ENCODE measurements around the gene ZFR2.
"Not testable (repeated sequence)": the region's sequence is repeated elsewhere in the genome, so short reads cannot be mapped to it uniquely, and the experiment has no call there.

The ZFR2 gene

DNA sequence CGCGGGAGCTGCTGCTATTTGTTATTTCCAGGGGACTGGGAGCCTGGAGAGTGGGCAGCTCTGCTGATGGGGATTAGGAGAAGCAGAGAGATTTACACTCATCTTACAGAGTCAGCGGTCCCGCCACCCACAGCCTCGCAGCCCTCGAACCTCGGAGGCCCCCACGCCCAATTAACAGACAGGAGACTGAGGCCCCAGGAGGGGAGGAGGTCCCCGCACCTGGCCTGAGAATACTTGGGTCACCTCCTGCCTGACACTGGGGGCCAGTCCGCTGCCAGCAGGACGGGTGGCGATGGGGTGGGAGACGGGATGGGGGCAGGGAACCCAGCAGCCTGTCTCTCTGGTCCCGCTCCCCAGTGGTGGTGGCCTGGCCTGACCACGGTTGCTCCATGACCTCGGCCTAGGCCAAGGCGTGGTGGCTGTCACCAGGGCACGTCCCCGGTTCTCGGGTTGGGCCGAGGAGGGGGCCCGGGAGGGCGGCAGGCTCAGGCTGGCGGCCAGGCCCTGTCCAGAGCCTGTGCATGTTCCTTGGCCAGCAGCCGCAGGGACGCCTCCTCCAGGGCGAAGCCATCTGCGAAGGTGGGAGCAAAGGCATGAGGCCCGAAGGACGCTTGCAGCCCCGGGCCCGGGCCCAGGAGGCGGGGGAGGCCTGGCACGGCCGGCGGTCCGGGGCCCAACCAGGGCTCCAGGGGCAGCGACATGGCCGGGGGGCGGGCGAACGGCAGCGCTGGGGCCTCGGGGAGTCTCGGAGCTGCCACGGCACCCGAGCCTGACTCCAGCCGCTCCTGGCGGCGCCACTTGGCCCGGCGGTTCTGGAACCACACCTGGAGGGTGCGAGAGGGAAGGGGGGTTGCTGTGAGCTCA is 98.5 kb downstream of the ZFR2 start:
- no peak for DNase-seq

DNA sequence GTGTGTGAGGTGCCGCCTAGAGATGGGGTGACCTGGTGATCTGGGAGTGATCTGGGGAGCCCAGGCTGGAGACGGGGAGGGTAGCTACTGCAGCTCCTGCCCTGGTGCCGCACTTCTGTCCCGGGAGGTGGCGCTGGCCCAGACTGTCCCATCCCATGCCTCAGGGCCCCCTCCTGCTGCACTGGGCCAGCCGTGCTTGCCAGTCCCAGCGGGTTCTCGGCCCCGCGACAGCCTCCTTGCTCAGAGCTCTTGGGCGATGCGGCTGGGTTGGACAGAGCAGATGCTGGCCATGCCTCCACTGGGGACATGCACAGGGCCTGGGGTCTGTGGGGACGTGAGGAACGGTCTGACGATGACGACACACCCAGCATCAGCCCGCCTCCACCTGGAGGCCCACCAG is 99.3 kb downstream of the ZFR2 start:
- no peak for DNase-seq

DNA sequence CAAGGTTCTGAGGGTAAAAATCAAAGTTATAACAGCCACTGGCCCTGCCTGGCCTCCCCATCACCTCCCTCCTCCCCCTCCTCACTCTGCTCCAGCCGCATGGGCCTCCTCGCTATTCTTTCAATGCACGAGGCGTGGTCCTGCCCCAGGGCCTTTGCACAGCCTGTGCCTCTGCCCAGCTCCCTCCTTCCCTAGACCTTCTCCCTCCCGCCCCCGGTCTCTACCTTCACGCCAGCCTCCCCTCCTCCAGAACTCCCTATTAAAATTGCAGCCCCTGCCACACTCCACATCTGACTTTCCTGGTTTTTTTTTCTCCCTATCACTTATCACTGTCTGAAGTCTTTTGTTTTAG is 100.1 kb downstream of the ZFR2 start:
- no peak for DNase-seq

DNA sequence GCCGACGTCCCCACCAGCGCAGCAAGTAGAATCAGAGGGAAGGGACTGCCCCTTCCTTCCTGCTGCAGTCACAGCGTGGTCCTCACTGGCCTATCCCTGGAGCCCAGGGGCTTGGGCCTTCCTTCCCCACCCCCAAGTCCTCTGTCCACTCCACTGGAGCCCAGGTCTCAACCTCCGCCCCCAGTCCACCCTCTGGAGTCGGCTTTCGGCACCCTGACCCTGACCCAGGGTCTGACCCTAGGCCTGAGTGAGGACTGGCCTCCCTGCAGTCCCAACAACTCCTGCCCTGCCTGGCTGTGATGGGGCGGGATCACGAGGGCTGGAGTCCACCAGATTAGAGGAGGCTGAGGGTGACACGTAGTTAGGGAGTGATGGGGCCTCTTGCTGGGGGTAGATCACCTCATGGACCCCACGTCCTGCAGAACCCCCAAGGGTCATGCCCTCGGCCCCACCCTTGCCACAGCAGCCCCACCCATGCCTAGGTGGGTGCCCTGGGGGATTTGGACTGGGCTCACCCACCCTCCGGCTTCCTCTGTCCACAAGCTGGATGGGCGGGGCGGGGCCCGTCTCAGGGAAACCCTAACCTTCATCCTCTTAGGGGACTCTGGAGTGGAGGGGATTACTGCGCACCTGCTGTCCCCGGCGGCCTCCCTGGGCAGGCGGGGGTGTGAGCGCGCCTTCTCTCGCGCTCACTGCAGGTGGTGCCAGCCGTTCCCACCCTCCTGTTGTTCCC is 100.7 kb downstream of the ZFR2 start:
- DNase-seq: no peak

DNA sequence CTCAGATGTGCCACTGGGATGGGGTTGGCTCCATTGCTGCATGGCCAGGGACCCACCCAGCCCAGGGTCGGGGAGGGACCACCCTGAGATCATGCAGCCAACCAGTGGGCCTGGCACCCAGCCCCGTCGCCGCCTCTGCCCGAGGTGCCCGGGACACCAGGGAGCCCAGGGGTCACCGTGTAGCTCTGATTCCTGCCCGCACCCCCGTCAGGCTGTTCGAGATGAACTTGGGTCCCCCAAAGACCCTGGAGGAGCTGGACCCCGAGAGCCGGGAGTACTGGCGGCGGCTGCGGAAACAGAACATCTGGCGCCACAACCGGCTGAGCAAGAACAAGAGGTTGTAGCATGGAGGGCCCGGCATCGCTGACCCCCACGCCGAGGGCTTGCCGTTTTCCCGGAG is 101.8 kb downstream of the ZFR2 start:
- no peak for DNase-seq

DNA sequence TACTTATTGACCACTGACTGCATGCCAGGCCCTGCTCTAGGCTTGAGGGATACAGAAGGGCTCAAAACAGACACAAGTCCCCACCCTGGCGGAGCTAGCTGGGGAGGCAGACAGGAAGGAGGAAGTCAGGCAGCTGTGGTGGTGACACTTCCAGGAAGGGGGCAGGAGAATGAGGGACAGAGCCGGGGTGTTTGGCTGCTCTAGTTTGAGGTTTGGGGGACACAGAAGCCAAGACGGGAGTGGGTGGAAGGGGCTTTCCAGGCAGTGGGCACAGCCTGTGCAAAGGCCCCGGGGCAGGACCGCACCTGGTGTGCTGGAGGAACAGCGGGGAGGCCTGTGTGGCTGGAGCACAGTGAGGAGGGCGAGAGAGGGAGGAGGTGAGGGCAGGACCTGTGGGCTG is 102.3 kb downstream of the ZFR2 start:
- no peak for DNase-seq

DNA sequence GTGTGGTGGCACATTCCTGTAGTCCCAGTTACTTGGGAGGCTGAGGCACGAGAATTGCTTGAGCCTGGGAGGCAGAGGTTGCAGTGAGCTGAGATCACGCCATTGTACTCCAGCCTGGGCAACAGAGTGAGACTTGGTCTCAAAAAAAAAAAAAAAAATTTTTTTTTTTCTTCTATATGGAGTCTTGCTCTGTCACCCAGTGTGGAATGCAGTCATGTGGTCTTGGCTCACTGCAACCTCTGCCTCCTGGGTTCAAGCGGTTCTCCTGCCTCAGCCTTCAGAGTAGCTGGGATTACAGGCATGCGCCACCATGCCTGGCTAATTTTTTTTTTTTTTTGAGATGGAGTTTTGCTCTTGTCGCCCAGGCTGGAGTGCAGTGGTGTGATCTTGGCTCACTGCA is 103.1 kb downstream of the ZFR2 start:
- not testable (repeated sequence) for DNase-seq

DNA sequence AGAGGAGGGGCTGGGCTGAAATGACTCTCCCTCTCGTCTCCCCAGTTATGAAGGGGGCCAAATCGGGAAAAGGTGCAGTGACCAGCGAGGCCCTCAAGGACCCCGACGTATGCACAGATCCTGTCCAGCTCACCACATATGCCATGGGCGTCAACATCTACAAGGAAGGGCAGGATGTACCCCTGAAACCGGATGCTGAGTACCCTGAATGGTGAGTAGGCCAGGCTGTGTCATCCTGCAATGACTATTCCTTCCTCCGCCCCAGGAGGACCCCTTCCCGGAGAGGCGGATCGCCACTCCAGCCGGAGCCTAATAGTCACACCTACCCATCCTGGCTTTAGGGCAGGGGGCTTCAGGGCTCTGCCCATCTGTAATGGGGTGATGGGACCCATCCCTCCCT is 103.7 kb downstream of the ZFR2 start:
- DNase-seq: no peak

DNA sequence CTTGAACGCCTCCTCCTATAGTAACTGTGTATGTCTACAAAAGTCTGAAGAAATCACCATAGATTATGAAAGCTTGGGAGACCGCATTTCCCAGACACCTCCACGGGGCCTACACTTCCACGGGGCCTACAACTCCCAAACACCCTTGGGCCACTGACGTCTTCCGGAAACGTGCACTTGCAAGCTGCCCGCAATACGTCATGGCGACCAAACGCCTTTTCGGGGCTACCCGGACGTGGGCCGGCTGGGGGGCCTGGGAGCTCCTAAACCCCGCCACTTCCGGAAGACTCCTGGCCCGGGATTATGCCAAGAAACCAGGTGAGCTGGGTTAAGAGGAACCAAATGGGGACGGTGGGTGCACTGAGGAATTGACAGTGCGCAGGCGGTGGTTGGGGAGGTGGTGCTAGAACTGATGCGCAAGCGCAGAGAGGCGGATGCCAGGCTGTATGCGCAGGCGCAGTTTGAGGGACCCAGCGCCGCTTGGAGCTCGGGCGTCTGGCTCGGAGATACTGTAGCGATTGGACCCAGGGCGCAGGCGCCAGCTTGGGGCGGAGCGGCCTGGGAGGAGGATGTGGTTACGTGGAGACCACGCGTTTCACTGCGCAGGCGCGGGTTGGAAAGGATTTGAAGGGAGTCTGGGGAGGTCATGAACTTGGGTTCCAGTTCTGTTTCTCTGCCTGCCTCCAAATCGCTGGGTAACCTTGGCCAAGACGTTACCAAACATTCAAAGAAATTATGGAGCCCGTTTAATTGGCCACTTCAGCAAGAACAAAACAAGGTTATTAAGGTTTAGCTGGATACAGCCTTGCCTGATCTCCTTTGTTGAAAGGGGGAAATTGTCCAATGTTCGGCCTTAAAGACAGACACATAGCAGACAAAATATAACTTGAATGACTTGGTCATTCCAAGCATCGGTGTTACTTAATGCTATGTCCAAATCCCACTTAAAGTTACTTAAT is 106.1 kb downstream of the ZFR2 start, which contains the start of gene MRPL54:
Gene MRPL54, plus strand, starts transcription at position 182 of the 959 bp plus-strand sequence. Its CDS starts 19 bp downstream, at position 201.
- DNase-seq: peak; percentile 94 to 95

DNA sequence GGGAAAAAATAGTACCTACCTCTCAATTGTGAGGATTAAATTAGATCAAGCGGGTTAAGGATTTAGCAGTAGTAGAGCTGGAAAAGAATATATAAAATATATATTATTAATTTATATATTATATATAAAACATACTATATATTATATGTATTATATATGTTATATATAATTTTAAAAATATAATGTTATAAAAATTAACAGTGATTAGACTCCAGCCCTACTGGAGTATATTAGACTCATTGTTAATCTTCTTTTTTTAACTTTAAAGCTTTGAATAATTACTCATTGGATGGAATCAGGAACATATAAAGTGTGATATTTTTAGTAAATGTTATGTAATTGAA is 106.7 kb downstream of the ZFR2 start:
- no peak for DNase-seq

DNA sequence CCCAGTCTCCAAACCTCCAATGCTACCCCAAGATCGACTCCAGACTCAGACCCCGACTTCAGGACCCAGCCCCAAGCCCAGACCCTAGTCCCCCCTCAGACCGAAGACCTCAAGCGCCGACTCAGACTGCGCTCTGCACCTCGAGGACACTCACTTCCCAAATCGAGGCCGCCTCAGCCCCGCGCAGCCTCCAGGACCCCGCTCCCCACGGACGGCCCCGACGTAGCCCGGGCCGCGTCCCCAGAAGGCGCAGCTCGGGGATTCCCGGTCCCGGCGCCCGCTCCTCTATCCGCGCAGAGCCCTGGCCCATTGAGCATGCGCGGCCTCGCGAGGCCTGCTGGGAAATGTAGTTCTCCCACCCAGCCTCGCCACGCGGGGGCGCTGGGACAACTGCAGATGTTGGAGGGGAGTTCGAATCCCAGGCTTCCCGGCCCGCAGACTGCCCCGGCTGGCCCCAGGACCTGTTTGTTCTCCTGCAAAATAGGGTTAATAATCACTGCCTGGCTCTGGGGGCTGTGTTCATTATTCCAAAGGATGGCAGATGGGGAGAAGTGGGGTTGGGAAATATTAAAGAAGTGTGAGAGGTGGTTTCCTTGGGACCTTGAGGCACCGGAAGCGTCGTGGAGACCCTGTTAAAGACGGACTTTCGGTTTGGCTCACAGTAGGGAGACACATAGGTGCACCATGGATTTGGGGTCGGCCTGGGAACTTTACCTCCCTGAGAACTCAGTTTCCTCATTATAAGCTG is 107.3 kb downstream of the ZFR2 start, which contains the start of gene APBA3:
Gene APBA3, minus strand, starts transcription at position 311 of the 748 bp plus-strand sequence. CDS start 1,428 bp downstream, outside the sequence.
- DNase-seq: peak; percentile 85 to 90

DNA sequence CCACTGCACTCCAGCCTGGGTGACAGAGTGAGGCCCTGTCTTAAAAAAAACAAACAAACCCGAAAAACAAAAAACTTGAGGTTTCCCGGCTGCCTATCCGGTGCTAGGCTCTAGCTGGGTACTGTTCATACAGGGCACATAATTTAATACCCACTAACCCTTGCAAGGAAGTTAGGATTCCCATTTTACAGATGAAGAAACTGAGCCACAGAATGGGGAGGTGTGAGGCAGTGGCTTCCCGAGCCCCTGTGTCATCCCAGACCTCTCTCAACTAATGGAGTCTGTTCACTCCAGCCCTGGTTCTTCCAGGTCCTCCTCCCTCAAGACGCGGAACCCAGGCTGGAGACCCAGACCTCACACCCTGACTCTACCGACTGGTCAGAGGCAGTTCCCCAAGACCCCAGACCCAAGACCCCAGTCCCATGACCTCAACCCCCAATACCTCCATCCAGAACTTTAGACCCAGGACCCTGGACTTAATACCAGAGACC is 107.9 kb downstream of the ZFR2 start:
- no peak for DNase-seq

DNA sequence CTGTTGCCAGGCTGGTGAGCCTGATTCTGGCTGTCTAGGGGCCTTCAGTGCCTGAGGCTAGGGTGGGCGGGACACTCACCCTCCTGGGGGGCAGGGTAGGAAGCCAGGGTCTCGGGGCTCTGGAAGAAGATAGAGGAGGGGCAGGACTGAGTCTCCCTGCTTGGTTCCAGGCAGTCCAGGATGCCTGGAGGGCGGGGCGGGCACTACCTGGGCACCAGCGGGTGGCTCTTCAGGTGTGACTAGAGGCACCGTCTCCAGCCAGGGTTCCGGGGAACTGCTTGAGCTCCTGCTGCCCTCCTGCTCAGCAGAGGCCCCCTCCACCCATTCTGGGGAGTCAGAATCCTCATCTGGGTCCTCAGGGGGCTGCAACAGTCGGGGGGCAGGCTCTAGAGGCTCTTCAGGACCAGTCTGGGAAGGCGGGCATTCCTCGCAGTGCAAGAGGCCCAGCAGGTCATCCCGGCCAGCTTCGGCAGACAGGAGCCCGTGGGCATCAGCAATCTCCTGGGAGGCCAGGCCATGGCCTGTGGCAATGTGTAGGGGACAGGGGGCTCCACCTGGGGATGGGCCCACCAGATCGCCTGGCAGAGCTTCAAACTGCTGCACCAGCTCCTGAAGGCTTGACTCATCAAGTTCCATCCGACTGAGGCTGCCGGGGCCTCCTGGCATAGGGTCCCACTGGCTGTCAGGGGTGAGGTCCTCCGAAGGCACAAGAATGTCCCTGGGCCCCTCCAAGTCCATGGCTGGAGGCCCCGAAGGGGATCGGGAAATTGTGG is 109.2 kb downstream of the ZFR2 start:
- DNase-seq: no peak

DNA sequence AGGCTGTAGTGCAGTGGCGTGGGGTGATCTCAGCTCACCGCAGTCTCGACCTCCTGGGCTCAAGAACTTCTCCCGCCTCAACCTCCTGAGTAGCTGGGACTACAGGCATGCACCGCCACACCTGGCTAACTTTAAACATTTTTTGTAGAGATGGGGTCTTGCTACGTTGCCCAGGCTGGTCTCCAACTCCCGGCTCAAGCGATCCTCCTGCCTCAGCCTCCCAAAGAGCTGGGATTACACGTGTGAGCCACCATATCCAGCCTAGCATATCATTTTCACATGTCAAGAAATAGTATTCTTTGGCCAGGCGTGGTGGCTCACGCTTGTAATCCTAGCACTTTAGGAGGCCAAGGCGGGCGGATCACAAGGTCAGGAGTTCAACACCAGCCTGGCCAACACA is 110.5 kb downstream of the ZFR2 start:
- not testable (repeated sequence) for DNase-seq

DNA sequence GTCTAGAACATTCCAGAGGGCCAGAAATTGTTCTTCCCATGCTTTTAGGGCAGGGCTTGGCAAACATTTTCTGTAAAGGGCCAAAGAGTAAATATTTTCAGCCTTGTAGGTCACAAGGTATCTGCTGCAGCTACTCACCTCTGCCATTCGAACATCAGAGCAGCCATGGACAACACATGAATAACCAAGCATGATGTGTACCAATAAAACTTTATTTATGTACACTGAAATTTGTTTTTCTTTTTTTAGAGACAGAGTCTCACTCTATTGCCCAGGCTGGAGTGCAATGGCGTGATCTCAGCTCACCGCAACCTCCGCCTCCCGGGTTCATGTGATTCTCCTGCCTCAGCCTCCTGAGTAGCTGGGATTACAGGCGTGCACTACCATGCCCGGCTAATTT is 111.1 kb downstream of the ZFR2 start:
- not testable (repeated sequence) for DNase-seq
